IMR-90 (cell line): ENCODE measurements around the gene NUP54. TPM values are rescaled to one million over a fixed set of nuclear protein-coding genes. Genes with fewer than 3 reads are reported as not detected.

Experiments
- ATAC-seq: fragments of 200-7000 bp; cut with Tn5 transposase; 2 replicates; pipeline ENCODE4 v1.9.1; 2020; ENCODE audit warnings: low read depth, mild to moderate bottlenecking, moderate library complexity
- BruUV-seq: library from RNA; stranded (reverse); fragments of 400-500 nt; replicated peaks from 2 replicates; lab custom pipeline; 2021; lab: Mats Ljungman, UMichigan
- CTCF ChIA-PET: fragments of 300-600 bp; formaldehyde crosslinking; extraction: SDS; loops from one replicate; lab custom pipeline; 2021; ENCODE audit warnings: antibody characterized with exemption; lab: Yijun Ruan, JAX
- POLR2A ChIA-PET: fragments of 300-600 bp; sonication (Branson Sonifier 250); formaldehyde crosslinking; loops from one replicate; lab custom pipeline; 2022; ENCODE audit warnings: antibody characterized with exemption; ENCODE audit not compliant: unreplicated experiment; lab: Charles Lee
- DNase-seq: peaks from one replicate; pipeline ENCODE4 v3.0.0; 2013
- H2AFZ ChIP-seq: replicated peaks from 2 replicates; pipeline ENCODE3; 2013; ENCODE audit warnings: low read length, mild to moderate bottlenecking; ENCODE audit not compliant: poor library complexity
- H2AK5ac ChIP-seq: 2 replicates; pipeline ENCODE4 v1.6.1; 2013; ENCODE audit warnings: low read depth, low read length, inconsistent platforms
- H2AK9ac ChIP-seq: replicated peaks from 2 replicates; pipeline ENCODE3; 2013; ENCODE audit warnings: mild to moderate bottlenecking, low read depth, low read length, moderate library complexity; ENCODE audit not compliant: poor library complexity
- H2BK120ac ChIP-seq: 2 replicates; pipeline ENCODE4 v1.6.1; 2013; ENCODE audit warnings: low read depth, low read length, inconsistent platforms
- H2BK15ac ChIP-seq: 3 replicates; pipeline ENCODE4 v1.6.1; 2013; ENCODE audit warnings: low read depth, low read length, inconsistent platforms
- H2BK20ac ChIP-seq: 2 replicates; pipeline ENCODE4 v1.6.1; 2013; ENCODE audit warnings: low read depth, mild to moderate bottlenecking, inconsistent platforms, low read length, moderate library complexity
- H2BK5ac ChIP-seq: 2 replicates; pipeline ENCODE4 v1.6.1; 2013; ENCODE audit warnings: mild to moderate bottlenecking, low read depth, low read length, inconsistent platforms; ENCODE audit not compliant: poor library complexity, severe bottlenecking
- H3K14ac ChIP-seq: replicated peaks from 2 replicates; pipeline ENCODE4 v1.6.1; 2013; ENCODE audit warnings: low read depth, low read length, inconsistent platforms
- H3K18ac ChIP-seq: 2 replicates; pipeline ENCODE4 v1.6.1; 2013; ENCODE audit warnings: low read depth, low read length, control low read depth
- H3K23ac ChIP-seq: 2 replicates; pipeline ENCODE4 v1.6.1; 2013; ENCODE audit warnings: low read depth, low read length, inconsistent platforms
- H3K27ac ChIP-seq: 2 replicates; pipeline ENCODE4 v1.5.1; 2013; ENCODE audit warnings: mild to moderate bottlenecking, control low read depth, low read length; ENCODE audit not compliant: insufficient read depth
- H3K27me3 ChIP-seq: 2 replicates; pipeline ENCODE4 v1.6.1; 2013; ENCODE audit warnings: low read length; ENCODE audit not compliant: control insufficient read depth, insufficient read depth
- H3K36me3 ChIP-seq: 2 replicates; pipeline ENCODE4 v1.6.1; 2013; ENCODE audit warnings: low read length, mixed read lengths; ENCODE audit not compliant: control insufficient read depth, insufficient read depth
- H3K4ac ChIP-seq: 2 replicates; pipeline ENCODE4 v1.6.1; 2013; ENCODE audit warnings: low read depth, low read length, inconsistent platforms
- H3K4me1 ChIP-seq: 2 replicates; pipeline ENCODE4 v1.6.1; 2013; ENCODE audit warnings: low read length, mixed read lengths; ENCODE audit not compliant: control insufficient read depth, insufficient read depth
- H3K4me2 ChIP-seq: 2 replicates; pipeline ENCODE4 v1.6.1; 2013; ENCODE audit warnings: low read depth, mild to moderate bottlenecking, control low read depth, low read length, moderate library complexity
- H3K4me3 ChIP-seq: 2 replicates; pipeline ENCODE4 v1.5.1; 2013; ENCODE audit warnings: low read depth, mild to moderate bottlenecking, control low read depth, low read length, moderate library complexity; ENCODE audit not compliant: insufficient read depth
- H3K56ac ChIP-seq: 2 replicates; pipeline ENCODE4 v1.6.1; 2013; ENCODE audit warnings: low read length, inconsistent platforms; ENCODE audit not compliant: insufficient read depth; ENCODE audit errors: extremely low read depth
- H3K79me1 ChIP-seq, 2 experiments: 2 replicates each; pipeline ENCODE4 v1.6.1; 2013; ENCODE audit warnings: low read length in 2 of 2, inconsistent platforms in 1 of 2, low read depth in 1 of 2
- H3K9ac ChIP-seq: 2 replicates; pipeline ENCODE4 v1.6.1; 2013; ENCODE audit warnings: low read depth, low read length, control low read depth
- H3K9me1 ChIP-seq: 2 replicates; pipeline ENCODE4 v1.6.1; 2013; ENCODE audit warnings: low read length, inconsistent platforms; ENCODE audit not compliant: insufficient read depth
- H3K9me3 ChIP-seq: 2 replicates; pipeline ENCODE4 v1.6.1; 2013; ENCODE audit warnings: low read length; ENCODE audit not compliant: control insufficient read depth, insufficient read depth
- H4K20me1 ChIP-seq: 2 replicates; pipeline ENCODE4 v1.6.1; 2013; ENCODE audit warnings: low read length, inconsistent platforms; ENCODE audit not compliant: insufficient read depth
- H4K5ac ChIP-seq: 2 replicates; pipeline ENCODE4 v1.6.1; 2013; ENCODE audit warnings: mild to moderate bottlenecking, low read depth, low read length, control low read depth
- H4K8ac ChIP-seq, 2 experiments: 2 replicates each; pipeline ENCODE4 v1.6.1; 2013; ENCODE audit warnings: low read depth in 2 of 2, low read length in 2 of 2, control low read depth in 1 of 2, inconsistent platforms in 1 of 2
- H4K91ac ChIP-seq: 2 replicates; pipeline ENCODE4 v1.6.1; 2013; ENCODE audit warnings: low read depth, low read length, inconsistent platforms; ENCODE audit not compliant: insufficient read depth
- BHLHE40 ChIP-seq: fragments of 150-350 bp; IDR thresholded peaks from 2 replicates; pipeline ENCODE4 v1.6.1; 2016; ENCODE audit warnings: mild to moderate bottlenecking, low read depth, low read length
- CEBPB ChIP-seq: IDR thresholded peaks from 2 replicates; pipeline ENCODE4 v1.6.1; 2012; ENCODE audit warnings: low read depth, low read length, improper control_type of control experiment
- CHD1 ChIP-seq: IDR thresholded peaks from 2 replicates; pipeline ENCODE4 v1.6.1; 2012; ENCODE audit warnings: low read depth, low read length, improper control_type of control experiment
- FOS ChIP-seq: fragments of 150-350 bp; IDR thresholded peaks from 2 replicates; pipeline ENCODE4 v1.6.1; 2016; ENCODE audit warnings: low read depth, low read length
- MAFK ChIP-seq: IDR thresholded peaks from 2 replicates; pipeline ENCODE4 v1.6.1; 2012; ENCODE audit warnings: low read depth, low read length, improper control_type of control experiment
- MAZ ChIP-seq: IDR thresholded peaks from 2 replicates; pipeline ENCODE4 v1.6.1; 2012; ENCODE audit warnings: low read depth, mild to moderate bottlenecking, low read length, improper control_type of control experiment, moderate library complexity, borderline replicate concordance
- MXI1 ChIP-seq: IDR thresholded peaks from 2 replicates; pipeline ENCODE4 v1.6.1; 2012; ENCODE audit warnings: low read depth, mild to moderate bottlenecking, low read length, moderate library complexity, borderline replicate concordance
- NFE2L2 ChIP-seq: fragments of 150-350 bp; IDR thresholded peaks from 2 replicates; pipeline ENCODE4 v1.6.1; 2016; ENCODE audit warnings: low read depth, mild to moderate bottlenecking, low read length
- POLR2A ChIP-seq: IDR thresholded peaks from 2 replicates; pipeline ENCODE4 v1.6.1; 2012; ENCODE audit warnings: mild to moderate bottlenecking, low read depth, low read length
- RAD21 ChIP-seq: IDR thresholded peaks from 2 replicates; pipeline ENCODE4 v1.6.1; 2012; ENCODE audit warnings: low read length, improper control_type of control experiment
- RCOR1 ChIP-seq: IDR thresholded peaks from 2 replicates; pipeline ENCODE4 v1.6.1; 2012; ENCODE audit warnings: mild to moderate bottlenecking, low read length, improper control_type of control experiment; ENCODE audit not compliant: insufficient replicate concordance
- RFX5 ChIP-seq: IDR thresholded peaks from 2 replicates; pipeline ENCODE4 v1.8.0; 2012; ENCODE audit warnings: low read depth, mild to moderate bottlenecking, low read length, moderate library complexity
- SMC3 ChIP-seq: fragments of 150-350 bp; IDR thresholded peaks from 2 replicates; pipeline ENCODE4 v1.6.1; 2016; ENCODE audit warnings: low read depth, mild to moderate bottlenecking, antibody characterized with exemption, low read length, moderate library complexity
- WGBS, 2 experiments: methylation state at CpG; one replicate each; pipeline versions ENCODE4 v1.1.5 to v1.1.7; 2013; ENCODE audit warnings: missing lambda C conversion rate in 2 of 2; ENCODE audit not compliant: insufficient read length in 1 of 2; ENCODE audit errors: extremely low coverage in 2 of 2; 5-methylcytosine and 5-hydroxymethylcytosine counted together
- dilution Hi-C: fragments of 300-500 bp; cut with HindIII; formaldehyde crosslinking; loops from one replicate; pipeline ENCODE4 v1.14.3; 2018; ENCODE audit warnings: low sequenced_read_pairs; ENCODE audit not compliant: unreplicated experiment
- in situ Hi-C: fragments of 300-500 bp; cut with MboI; formaldehyde crosslinking; loops from 3 replicates; pipeline ENCODE4 v1.14.3; 2019; ENCODE audit warnings: low sequenced_read_pairs, inconsistent platforms, mixed read lengths
- intact Hi-C: fragments of 100-400 bp; cut with micrococcal nuclease; formaldehyde crosslinking; loops from 2 replicates; pipeline ENCODE4 v1.10.0; 2022
- polyA plus RNA-seq, 3 experiments: library from polyadenylated mRNA; depleted of rRNA; stranded (reverse); fragments of >200 nt; gene quantifications; 2 replicates each; pipeline ENCODE4 v1.2.3, GENCODE V29; 2012; ENCODE audit warnings: low replicate concordance in 1 of 3
- total RNA-seq: library from RNA; depleted of rRNA; stranded (reverse); fragments of >200 nt; gene quantifications from 2 replicates; pipeline ENCODE4 v1.2.3, GENCODE V29; 2012
- TF ChIP-seq, protein P1 (sequence below): conservative IDR thresholded peaks from 2 replicates; pipeline ENCODE4 v1.5.1; 2012; ENCODE audit warnings: mild to moderate bottlenecking, low read depth, low read length, improper control_type of control experiment
- TF ChIP-seq, protein P2 (sequence below): fragments of 150-350 bp; IDR thresholded peaks from 2 replicates; pipeline ENCODE4 v1.6.1; 2017; ENCODE audit warnings: mild to moderate bottlenecking, antibody characterized with exemption, low read length, low read depth
- TF ChIP-seq, protein P3 (sequence below): fragments of 150-350 bp; IDR thresholded peaks from 2 replicates; pipeline ENCODE4 v1.6.1; 2016; ENCODE audit warnings: low read depth, mild to moderate bottlenecking, low read length, moderate library complexity, borderline replicate concordance

Gene NUP54
- total and polyA plus RNA-seq, 2 of the 4 experiments (the other 2 are of a cell fraction) = 24.6 to 44.4 TPM

DNA sequence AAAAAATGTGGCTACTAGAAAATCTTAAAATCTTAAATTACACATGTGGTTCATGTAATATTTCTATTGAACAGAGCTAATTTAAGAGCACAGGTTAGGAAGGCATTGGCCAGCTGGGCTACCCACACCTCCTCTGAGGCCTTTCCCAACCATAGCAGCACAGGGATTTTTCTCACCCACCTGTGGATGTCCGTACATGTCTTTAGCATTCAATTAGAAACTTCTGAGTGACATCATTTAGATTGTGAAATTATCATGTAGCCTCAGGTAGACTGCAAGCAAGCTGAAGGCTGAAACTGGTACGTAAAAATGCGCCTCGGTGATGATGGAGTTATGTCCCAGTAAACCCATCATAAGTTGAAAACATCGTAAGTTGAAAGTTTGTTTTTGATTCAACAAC is 34.3 kb upstream of the NUP54 start:
- dilution Hi-C loops (no loop called here), in situ Hi-C loops (loop anchor here (10.0 kb wide), 1 partner anchor 192 kb away; no protein-coding TSS in a partner anchor)
- peaks cover 21% of the 10 kb centered on the region; the same call in 1 of the 2 replicates for H4K20me1 ChIP-seq

More for the DNA sequence above, 34.3 kb upstream of the NUP54 start:
- ChIA-PET POLR2A (no interaction called here), CTCF (interaction anchor here (2.0 kb wide), 1 partner anchor 195 kb away, joined by 6 read pairs; no protein-coding TSS in a partner anchor)
- TF ChIP-seq, protein P1, sequence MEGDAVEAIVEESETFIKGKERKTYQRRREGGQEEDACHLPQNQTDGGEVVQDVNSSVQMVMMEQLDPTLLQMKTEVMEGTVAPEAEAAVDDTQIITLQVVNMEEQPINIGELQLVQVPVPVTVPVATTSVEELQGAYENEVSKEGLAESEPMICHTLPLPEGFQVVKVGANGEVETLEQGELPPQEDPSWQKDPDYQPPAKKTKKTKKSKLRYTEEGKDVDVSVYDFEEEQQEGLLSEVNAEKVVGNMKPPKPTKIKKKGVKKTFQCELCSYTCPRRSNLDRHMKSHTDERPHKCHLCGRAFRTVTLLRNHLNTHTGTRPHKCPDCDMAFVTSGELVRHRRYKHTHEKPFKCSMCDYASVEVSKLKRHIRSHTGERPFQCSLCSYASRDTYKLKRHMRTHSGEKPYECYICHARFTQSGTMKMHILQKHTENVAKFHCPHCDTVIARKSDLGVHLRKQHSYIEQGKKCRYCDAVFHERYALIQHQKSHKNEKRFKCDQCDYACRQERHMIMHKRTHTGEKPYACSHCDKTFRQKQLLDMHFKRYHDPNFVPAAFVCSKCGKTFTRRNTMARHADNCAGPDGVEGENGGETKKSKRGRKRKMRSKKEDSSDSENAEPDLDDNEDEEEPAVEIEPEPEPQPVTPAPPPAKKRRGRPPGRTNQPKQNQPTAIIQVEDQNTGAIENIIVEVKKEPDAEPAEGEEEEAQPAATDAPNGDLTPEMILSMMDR = no peak
- TF ChIP-seq CHD1 (no peak), NFE2L2 (no peak), SMC3 (no peak), RCOR1 (no peak), CEBPB (no peak), RAD21 (no peak), POLR2A (no peak), FOS (no peak), MAFK (no peak), MXI1 (no peak), MAZ (no peak), BHLHE40 (no peak), RFX5 (no peak)
- TF ChIP-seq, protein P2, sequence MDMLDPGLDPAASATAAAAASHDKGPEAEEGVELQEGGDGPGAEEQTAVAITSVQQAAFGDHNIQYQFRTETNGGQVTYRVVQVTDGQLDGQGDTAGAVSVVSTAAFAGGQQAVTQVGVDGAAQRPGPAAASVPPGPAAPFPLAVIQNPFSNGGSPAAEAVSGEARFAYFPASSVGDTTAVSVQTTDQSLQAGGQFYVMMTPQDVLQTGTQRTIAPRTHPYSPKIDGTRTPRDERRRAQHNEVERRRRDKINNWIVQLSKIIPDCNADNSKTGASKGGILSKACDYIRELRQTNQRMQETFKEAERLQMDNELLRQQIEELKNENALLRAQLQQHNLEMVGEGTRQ = no peak
- TF ChIP-seq, protein P3, sequence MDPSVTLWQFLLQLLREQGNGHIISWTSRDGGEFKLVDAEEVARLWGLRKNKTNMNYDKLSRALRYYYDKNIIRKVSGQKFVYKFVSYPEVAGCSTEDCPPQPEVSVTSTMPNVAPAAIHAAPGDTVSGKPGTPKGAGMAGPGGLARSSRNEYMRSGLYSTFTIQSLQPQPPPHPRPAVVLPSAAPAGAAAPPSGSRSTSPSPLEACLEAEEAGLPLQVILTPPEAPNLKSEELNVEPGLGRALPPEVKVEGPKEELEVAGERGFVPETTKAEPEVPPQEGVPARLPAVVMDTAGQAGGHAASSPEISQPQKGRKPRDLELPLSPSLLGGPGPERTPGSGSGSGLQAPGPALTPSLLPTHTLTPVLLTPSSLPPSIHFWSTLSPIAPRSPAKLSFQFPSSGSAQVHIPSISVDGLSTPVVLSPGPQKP = no peak
- H3K27ac ChIP-seq = no peak overlapping the region
- no peak overlapping the region for H3K56ac ChIP-seq
- H3K79me1 ChIP-seq = peaks cover 24 to 62% of the 10 kb centered on the region in 2 experiments
- no peaks in the 10 kb centered on the region for H3K27me3 ChIP-seq
- H3K14ac ChIP-seq = no peak overlapping the region
- no peak overlapping the region for H2BK5ac ChIP-seq
- no peak overlapping the region for H3K9ac ChIP-seq
- WGBS, 2 experiments = no CpG with 5 or more reads among the region's 5 CpGs
- no peak overlapping the region for H2AFZ ChIP-seq
- H4K8ac ChIP-seq = no peak overlapping the region
- no peak overlapping the region for H3K4ac ChIP-seq
- peaks cover 11% of the 10 kb centered on the region for H3K36me3 ChIP-seq
- ATAC-seq = no peak
- no peak overlapping the region for H2BK120ac ChIP-seq
- H3K9me3 ChIP-seq = no peaks in the 10 kb centered on the region
- H4K5ac ChIP-seq = no peak overlapping the region
- no peak overlapping the region for H3K4me2 ChIP-seq
- H2BK15ac ChIP-seq = no peak overlapping the region
- H2BK20ac ChIP-seq = no peak overlapping the region
- H3K4me3 ChIP-seq = no peak overlapping the region
- no peak overlapping the region for H3K23ac ChIP-seq
- H2AK9ac ChIP-seq = no peak overlapping the region
- DNase-seq = no peak
- H3K9me1 ChIP-seq = peaks cover 13% of the 10 kb centered on the region
- intact Hi-C loops = no loop called here
- H2AK5ac ChIP-seq = no peak overlapping the region
- no TSS peak for BruUV-seq
- H3K18ac ChIP-seq = no peak overlapping the region
- no peak overlapping the region for H4K91ac ChIP-seq
- peaks cover 3% of the 10 kb centered on the region; the same call in 1 of the 2 replicates for H3K4me1 ChIP-seq
